GM18868 (cell line): ENCODE measurements around the gene SLC24A4.

Experiments used
- ATAC-seq: cut with Tn5 transposase; IDR thresholded peaks from one replicate; pipeline ENCODE4 v1.9.1; 2021; ENCODE audit warnings: mild to moderate bottlenecking, moderate library complexity; ENCODE audit not compliant: unreplicated experiment

The SLC24A4 gene

DNA sequence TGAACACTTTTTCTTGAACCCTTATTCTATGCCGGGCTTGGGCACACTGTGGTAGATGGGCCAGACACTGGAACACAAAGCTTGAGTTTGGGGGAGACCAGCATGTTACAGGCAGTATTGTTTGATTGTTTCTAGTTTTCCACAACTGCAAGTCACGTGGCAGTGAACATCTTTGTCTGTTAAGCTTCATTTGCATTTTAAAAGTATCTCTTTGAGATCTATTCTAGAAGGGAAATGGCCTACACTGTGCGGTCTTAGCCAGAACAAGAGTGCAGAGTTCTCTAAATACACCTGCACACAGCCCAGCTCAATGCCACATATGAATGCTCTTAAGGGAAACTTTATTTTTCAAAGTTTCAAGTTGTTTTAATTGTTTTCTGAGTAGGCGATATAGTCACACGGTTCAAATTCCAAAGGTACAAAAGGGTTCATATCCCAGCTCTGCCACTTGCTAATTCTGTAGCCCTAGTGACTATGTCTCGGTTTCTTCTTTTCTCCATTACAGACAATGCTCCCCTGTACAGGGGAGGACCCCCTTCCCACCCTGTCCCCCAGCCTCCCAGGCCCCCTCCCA, 215.5 kb downstream of the SLC24A4 start:
- ATAC-seq = peak; percentile 62

DNA sequence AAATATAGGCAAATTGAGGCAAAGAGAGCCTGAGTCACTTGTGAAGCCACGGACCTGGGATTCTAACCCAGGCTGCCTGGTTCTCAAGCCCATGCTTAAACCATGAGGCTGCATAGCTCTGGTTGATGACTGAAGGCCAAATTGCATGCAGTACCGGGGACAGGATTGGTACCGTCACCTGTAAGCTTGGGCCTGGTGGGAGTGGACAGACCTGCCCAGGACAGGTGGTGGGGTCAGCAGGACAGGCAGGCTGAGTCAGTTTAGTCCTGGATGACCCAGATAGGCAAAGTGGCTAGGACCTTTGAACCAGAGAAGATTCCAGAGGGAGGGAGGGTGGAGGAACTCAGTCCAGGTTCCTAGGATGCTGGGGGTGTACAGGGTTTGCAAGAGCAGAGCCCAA, 216.5 kb downstream of the SLC24A4 start:
- no peak for ATAC-seq

DNA sequence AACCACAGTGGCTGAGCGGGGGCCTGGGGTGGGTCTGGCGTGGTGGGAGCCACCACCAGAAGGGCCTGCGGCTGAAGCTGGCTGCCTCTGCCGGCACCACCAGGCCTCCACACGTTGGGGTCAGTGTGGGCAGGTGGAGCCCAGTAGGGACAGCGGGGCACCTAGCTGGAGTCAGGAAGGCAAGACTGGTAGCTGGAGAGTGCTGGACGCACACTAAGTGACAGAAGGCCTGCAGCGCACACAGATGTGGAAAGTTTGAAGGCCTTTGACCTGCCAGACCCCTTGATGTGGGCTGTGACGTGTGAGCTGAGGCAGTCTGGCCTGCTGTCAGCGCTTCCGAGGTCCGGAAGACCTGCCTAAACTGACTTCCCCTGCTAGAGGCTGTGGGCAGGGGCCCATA, 216.9 kb downstream of the SLC24A4 start:
- ATAC-seq = no peak

DNA sequence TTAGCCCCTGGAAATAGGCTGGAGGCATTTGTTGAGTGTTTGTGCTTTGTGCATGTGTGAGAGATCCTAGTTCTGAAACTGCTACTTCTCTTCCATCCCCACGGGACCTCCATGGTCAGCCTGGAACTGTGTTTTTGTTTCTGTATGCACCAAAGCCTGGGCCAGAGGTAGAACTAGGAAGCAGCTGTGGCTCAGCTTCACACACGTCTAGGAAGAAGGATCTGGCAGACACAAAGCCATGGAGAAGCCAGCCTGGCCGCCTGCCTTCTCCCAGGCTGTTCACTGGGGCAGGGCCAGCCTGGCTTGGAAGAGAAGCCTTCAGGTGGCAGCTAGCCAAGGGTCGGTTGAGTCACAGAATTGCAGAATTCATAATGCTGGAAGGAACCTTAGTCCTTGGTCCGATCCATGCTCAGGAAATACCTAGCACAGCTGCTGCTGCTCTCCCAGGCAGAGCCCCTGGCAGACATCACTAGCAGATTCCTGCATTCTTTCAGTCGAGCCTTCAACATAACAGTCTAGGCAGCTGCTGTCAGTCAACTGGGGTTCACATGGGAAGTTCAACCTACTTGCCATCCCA, 217.6 kb downstream of the SLC24A4 start:
- ATAC-seq = no peak

DNA sequence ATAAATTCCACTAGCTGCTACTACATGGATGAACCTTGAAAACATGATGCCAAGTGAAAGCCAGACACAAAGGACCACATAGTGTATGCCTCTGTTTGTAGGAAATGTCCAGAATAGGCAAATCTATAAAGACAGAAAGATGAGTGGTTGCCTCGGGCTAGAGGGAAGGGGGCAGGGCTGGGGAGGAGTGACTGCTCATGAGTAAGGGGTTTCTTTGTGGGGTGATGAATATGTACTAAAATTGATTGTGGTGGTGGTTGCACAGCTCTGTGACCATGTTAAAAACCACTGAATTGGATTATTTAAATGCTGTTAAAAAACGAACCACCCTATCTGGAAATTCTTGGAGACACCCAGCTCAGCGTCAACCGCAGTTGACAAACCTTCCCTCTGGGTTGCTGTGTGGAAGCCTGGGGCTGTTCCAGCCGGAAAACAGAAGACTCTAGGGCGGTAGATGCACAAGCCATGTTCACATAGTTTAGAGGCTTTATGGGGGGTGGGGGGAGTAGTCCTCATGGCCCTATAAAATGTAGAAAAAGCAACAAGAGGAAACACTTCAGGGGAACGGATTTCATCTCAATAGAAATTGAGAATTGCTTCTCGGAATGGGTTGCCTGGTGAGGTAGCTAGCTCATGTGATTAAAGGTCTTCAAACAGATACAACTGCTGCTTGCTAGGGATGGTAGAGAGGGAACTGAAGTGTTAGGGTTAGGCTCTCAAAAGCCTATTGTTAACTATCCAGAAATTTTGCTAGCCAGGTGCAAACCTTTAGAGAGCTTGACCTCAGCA, 220.0 kb downstream of the SLC24A4 start:
- ATAC-seq = no peak

DNA sequence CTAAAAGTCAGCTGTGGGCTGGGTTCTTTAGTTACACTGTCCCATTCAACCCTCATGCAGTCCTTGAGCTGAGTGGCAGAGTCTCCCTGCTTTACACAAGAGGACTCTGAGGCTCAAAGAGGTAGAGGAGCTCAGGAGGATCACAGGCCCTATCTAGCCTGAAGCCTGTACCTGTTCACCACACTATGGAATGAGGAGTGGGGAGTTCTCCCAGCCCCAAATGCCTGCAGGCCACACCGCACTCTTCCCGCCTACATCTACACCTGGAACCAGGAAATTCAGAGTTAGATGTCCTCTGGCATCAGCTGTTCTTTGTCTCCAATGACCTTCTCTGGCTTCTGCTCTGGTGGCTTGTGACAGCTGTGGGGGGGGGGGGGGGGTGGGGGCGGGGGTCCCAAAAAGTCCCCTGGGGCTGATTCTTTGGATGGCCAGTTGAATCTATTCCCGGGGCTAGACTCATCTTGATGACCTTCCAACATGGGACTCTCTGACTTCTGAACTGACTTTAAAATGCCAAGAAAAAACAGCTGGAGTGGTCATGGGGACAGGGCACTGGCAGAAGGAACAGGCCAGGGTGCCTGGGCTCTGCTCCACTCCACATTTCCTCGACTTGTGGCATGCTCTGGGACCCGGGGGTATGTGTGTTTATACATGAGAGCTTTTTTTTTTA, 221.2 kb downstream of the SLC24A4 start:
- ATAC-seq = no peak

DNA sequence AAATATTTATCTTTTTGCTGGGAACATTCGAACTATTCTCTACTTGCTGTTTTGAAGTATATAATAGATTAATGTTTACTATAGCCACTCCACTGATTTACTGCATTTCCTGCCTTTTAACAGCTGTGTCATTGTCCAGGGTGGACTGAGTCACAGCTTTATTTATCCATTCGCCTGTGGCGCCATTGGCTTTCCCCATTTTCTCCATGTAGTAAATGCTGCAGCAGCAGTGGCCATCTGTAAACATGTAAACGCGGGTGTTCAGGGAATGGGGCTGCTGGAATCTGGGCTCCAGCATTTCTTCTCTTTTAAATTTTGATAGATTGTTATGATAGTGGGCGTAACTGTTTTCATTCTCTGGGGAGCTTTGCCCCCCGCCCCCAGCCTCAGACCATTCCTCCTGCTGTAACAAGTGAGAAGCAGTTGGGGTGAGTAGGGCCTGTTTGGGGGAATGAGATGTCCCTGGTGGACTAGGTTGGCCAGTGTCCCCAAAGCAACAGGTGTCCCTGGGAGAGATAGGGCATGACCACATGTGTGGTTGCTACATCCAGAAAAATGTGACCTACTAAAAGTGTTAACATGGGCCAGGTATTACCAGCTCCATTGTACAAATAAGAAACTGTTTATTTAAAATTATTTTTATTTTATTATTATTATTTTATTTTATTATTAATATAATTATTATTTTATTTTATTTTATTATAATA, 223.5 kb downstream of the SLC24A4 start:
- ATAC-seq = no peak

DNA sequence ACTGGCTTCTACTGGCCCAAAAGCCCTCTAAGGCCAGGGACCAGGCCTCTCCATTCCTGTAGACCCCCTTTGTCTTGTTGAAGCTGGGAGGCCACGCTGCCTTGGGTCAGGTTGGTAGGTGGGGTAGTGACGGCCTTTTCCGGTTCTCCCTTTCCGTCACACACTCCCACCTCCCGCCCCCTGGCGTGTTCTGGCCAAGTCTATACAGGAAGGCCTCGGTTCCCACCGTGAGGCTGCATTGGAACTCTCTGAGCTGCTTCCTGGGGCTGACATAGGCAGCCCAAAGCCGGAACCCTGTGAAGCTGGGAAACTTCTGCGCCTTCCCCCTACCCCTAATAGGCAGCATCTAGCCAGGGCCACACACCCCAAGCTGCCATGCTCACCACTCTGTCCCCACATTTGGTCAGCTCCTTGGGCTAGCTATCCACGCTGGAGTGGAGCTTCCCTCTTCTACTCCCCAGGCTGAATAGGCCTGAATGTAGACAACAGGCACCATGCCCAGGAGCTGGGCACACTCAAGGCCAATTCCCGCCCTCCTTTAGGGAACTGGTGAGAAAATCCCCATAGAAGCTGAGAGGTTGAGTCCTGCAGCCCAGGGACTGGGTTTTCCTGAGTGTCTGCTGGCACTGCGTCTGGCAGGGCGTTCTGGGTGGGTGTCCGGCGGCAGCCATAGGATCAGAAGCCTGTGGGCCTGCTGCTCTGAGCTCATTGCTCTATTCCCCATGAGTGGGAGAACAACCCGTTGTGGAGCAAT, 226.3 kb downstream of the SLC24A4 start:
- ATAC-seq = no peak

DNA sequence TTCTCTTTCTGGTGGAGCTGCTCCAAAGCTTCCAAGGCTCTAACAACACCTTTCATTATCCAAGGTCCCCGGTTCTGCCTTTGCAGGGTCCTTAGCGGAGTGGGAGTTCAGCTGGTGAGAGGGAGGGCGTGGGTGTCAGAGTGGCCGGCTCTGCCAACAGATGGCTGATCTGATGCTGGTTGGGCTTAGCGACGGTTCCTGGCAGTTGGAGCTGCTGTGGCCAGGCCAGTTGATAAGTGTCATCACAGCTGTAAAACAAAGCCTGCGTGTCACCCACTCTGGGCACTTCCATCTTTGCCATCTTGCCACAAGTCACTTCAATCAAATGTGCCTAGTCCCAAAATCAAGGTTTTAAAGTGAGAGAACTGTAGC, 226.9 kb downstream of the SLC24A4 start:
- no peak for ATAC-seq
